A549 (cell line): ENCODE measurements around the gene VRK2.

ENCODE experiments used
- CEBPB ChIP-seq, 2 experiments: fragments of >200 bp in 1 of 2; sonication (Bioruptor Twin) in 1 of 2; formaldehyde crosslinking in 1 of 2; IDR thresholded peaks; 2 replicates each; pipeline ENCODE4 v1.6.1; 2012 to 2016
- CTCF ChIP-seq: fragments of >200 bp; sonication (Bioruptor Twin); formaldehyde crosslinking; IDR thresholded peaks from 3 replicates; pipeline ENCODE4 v1.5.1; 2016
- ELK1 ChIP-seq: fragments of 150-350 bp; IDR thresholded peaks from 2 replicates; pipeline ENCODE4 v1.6.1; 2014; ENCODE audit warnings: low read depth, mild to moderate bottlenecking, low read length
- EP300 ChIP-seq, 2 experiments: fragments of >200 bp; sonication (Bioruptor Twin); formaldehyde crosslinking; IDR thresholded peaks; 2 replicates in 1 of 2; 3 replicates in 1 of 2; pipeline ENCODE4 v1.6.1; 2016 to 2017
- ESRRA ChIP-seq: fragments of 150-350 bp; IDR thresholded peaks from 2 replicates; pipeline ENCODE4 v1.6.1; 2014; ENCODE audit warnings: mild to moderate bottlenecking, low read length, borderline replicate concordance
- MAX ChIP-seq: IDR thresholded peaks from 2 replicates; pipeline ENCODE4 v1.6.1; 2012
- SMC3 ChIP-seq: fragments of >200 bp; sonication (Bioruptor Twin); formaldehyde crosslinking; IDR thresholded peaks from 3 replicates; pipeline ENCODE4 v1.6.1; 2018; ENCODE audit warnings: inconsistent platforms

- TF ChIP-seq CTCF: no peak
- TF ChIP-seq ESRRA: no peak
- TF ChIP-seq SMC3: no peak
- TF ChIP-seq ELK1: no peak
- TF ChIP-seq EP300 (IDR thresholded peaks at IDR 0.05): no peak
- TF ChIP-seq CEBPB (IDR thresholded peaks at IDR 0.05): no peak
- TF ChIP-seq MAX: no peak
Observed at GRCh38 chr2:58072102-58072501, 25.5 kb downstream of the VRK2 start.
